Measurements from ENCODE around the gene EAF1.
A peak's percentile ranks its signal among the peaks of the same experiment; 100 is the strongest.
"Not testable (repeated sequence)": the region's sequence is repeated elsewhere in the genome, so short reads cannot be mapped to it uniquely, and the experiment has no call there.

The EAF1 gene
- total RNA-seq: 54.1 to 58.3 reads per million in 2 donors

GRCh38 chr3:15427182-15427880 is at the start of gene EAF1, which contains the start of gene METTL6:
Gene EAF1, plus strand, starts transcription at chr3:15427598. Its CDS starts 182 bp downstream, at chr3:15427780.
Gene METTL6, minus strand, starts transcription at chr3:15427544. Its CDS starts 1,033 bp downstream, at chr3:15426511.
- DNase-seq: peak; percentile 67 to 89 (median 79)

- DNase-seq: peak; percentile 71 to 95 (median 88)
Measured at GRCh38 chr3:15377961-15378791, 49.2 kb upstream of the EAF1 start.

GRCh38 chr3:15380980-15381890 is 46.2 kb upstream of the EAF1 start:
- DNase-seq: no peak

GRCh38 chr3:15382405-15382923 is 44.9 kb upstream of the EAF1 start:
- no peak for DNase-seq

- DNase-seq: no peak
Measured at GRCh38 chr3:15384510-15385237, 42.7 kb upstream of the EAF1 start.

GRCh38 chr3:15385238-15385695 is 42.1 kb upstream of the EAF1 start:
- not testable (repeated sequence) for DNase-seq

GRCh38 chr3:15385901-15386653 is 41.3 kb upstream of the EAF1 start:
- DNase-seq: no peak

GRCh38 chr3:15386654-15386955 is 40.8 kb upstream of the EAF1 start:
- DNase-seq: not testable (repeated sequence)

GRCh38 chr3:15387171-15387581 is 40.2 kb upstream of the EAF1 start:
- no peak for DNase-seq

- DNase-seq: no peak
Measured at GRCh38 chr3:15387735-15388134, 39.7 kb upstream of the EAF1 start.

GRCh38 chr3:15388335-15388734 is 39.1 kb upstream of the EAF1 start:
- not testable (repeated sequence) for DNase-seq

- no peak for DNase-seq
Measured at GRCh38 chr3:15390460-15390859, 36.9 kb upstream of the EAF1 start.

GRCh38 chr3:15391007-15391406 is 36.4 kb upstream of the EAF1 start:
- DNase-seq: no peak

- not testable (repeated sequence) for DNase-seq
Measured at GRCh38 chr3:15393252-15393651, 34.1 kb upstream of the EAF1 start.

- DNase-seq: peak in 1 of 5 experiments; percentile 49
Measured at GRCh38 chr3:15398731-15399133, 28.7 kb upstream of the EAF1 start.

- peak in 2 of 5 experiments; percentile 45 to 64 for DNase-seq
Measured at GRCh38 chr3:15399970-15400369, 27.4 kb upstream of the EAF1 start.

- DNase-seq: no peak
Measured at GRCh38 chr3:15401936-15402335, 25.5 kb upstream of the EAF1 start.

- DNase-seq: no peak
Measured at GRCh38 chr3:15403495-15403894, 23.9 kb upstream of the EAF1 start.

GRCh38 chr3:15403965-15404364 is 23.4 kb upstream of the EAF1 start:
- no peak for DNase-seq

- no peak for DNase-seq
Measured at GRCh38 chr3:15404767-15405166, 22.6 kb upstream of the EAF1 start.
